NCI-H1105 (cell line): Measurements from ENCODE around the gene ALG10B.
"Not testable (repeated sequence)": the region's sequence is repeated elsewhere in the genome, so short reads cannot be mapped to it uniquely, and the experiment has no call there.

Experiments used
- DNase-seq: peaks from one replicate; lab custom pipeline; 2025; lab: John Stamatoyannopoulos, UW

Gene ALG10B

GRCh38 chr12:38316391-38317129, at the start of gene ALG10B:
Gene ALG10B, plus strand, starts transcription at chr12:38316774. Its CDS starts 120 bp downstream, at chr12:38316894.
- peak; percentile 74 for DNase-seq

GRCh38 chr12:38268612-38269011, 48.0 kb upstream of the ALG10B start:
- no peak for DNase-seq

GRCh38 chr12:38269897-38270296, 46.7 kb upstream of the ALG10B start:
- DNase-seq: no peak

GRCh38 chr12:38279756-38280155, 36.8 kb upstream of the ALG10B start:
- no peak for DNase-seq

- DNase-seq: no peak
Observed at GRCh38 chr12:38282886-38283285, 33.7 kb upstream of the ALG10B start.

- no peak for DNase-seq
Observed at GRCh38 chr12:38289396-38289795, 27.2 kb upstream of the ALG10B start.

GRCh38 chr12:38291160-38291559, 25.4 kb upstream of the ALG10B start:
- DNase-seq: no peak

- DNase-seq: not testable (repeated sequence)
Observed at GRCh38 chr12:38302972-38303371, 13.6 kb upstream of the ALG10B start.

- not testable (repeated sequence) for DNase-seq
Observed at GRCh38 chr12:38321966-38322365, 5.4 kb downstream of the ALG10B start.

GRCh38 chr12:38324912-38325311, 8.3 kb downstream of the ALG10B start:
- no peak for DNase-seq

GRCh38 chr12:38327356-38327755, 10.8 kb downstream of the ALG10B start:
- no peak for DNase-seq

GRCh38 chr12:38328306-38328895, 11.8 kb downstream of the ALG10B start:
- DNase-seq: peak; percentile 21

- DNase-seq: not testable (repeated sequence)
Observed at GRCh38 chr12:38330414-38330813, 13.8 kb downstream of the ALG10B start.

- no peak for DNase-seq
Observed at GRCh38 chr12:38332814-38333213, 16.2 kb downstream of the ALG10B start.

- no peak for DNase-seq
Observed at GRCh38 chr12:38342444-38342843, 25.9 kb downstream of the ALG10B start.

- DNase-seq: not testable (repeated sequence)
Observed at GRCh38 chr12:38343256-38343655, 26.7 kb downstream of the ALG10B start.

- not testable (repeated sequence) for DNase-seq
Observed at GRCh38 chr12:38343916-38344315, 27.3 kb downstream of the ALG10B start.

- no peak for DNase-seq
Observed at GRCh38 chr12:38350342-38351174, 34.0 kb downstream of the ALG10B start.

- DNase-seq: not testable (repeated sequence)
Observed at GRCh38 chr12:38351175-38351508, 34.6 kb downstream of the ALG10B start.

- DNase-seq: no peak
Observed at GRCh38 chr12:38367506-38367905, 50.9 kb downstream of the ALG10B start.

- no peak for DNase-seq
Observed at GRCh38 chr12:38370311-38370710, 53.7 kb downstream of the ALG10B start.

- DNase-seq: no peak
Observed at GRCh38 chr12:38373784-38374183, 57.2 kb downstream of the ALG10B start.

- DNase-seq: no peak
Observed at GRCh38 chr12:38374751-38375150, 58.2 kb downstream of the ALG10B start.
